ENCODE measurements around the gene OCA2. TPM values are rescaled to one million over a fixed set of nuclear protein-coding genes. Genes with fewer than 3 reads are reported as not detected.

Gene OCA2
- total and polyA plus RNA-seq, 2 of the 4 experiments (the other 2 are of a cell fraction): under 0.01 to 0.03 TPM

DNA sequence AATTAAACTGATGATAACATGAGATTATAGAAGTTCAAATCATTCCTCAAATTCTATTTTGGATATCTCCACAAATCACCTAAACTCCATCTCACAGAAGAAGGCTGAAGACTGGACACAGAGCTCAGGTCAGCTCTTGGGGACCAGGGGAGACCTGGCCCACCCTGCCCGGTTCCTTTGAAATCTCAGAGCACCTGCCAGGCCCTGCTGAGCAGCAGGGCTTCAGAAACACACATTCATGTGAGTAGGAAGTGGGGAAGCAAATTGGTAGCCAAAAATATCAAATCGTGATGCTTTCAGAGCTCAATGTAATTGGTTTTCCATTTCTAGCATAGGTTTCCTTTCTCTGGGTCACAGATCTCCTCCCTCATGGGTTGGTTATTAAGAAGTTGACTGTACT is 76.2 kb downstream of the OCA2 start:
- POLR2A ChIA-PET (ENCODE audit: unreplicated experiment): no interaction called here

More for the DNA sequence above, 76.2 kb downstream of the OCA2 start:
- TF ChIP-seq MAFK (IDR thresholded peaks at IDR 0.05; ENCODE audit: low read depth, low read length) (no peak), NFE2L2 (IDR thresholded peaks at IDR 0.05; ENCODE audit: low read depth, low read length) (no peak), MXI1 (IDR thresholded peaks at IDR 0.05; ENCODE audit: borderline replicate concordance, low read depth, low read length) (no peak), SMC3 (IDR thresholded peaks at IDR 0.05; ENCODE audit: low read depth, low read length) (no peak), MAZ (IDR thresholded peaks at IDR 0.05; ENCODE audit: borderline replicate concordance, low read depth, low read length) (no peak), CEBPB (IDR thresholded peaks at IDR 0.05; ENCODE audit: low read depth, low read length) (no peak), BHLHE40 (IDR thresholded peaks at IDR 0.05; ENCODE audit: low read depth, low read length) (no peak), RFX5 (IDR thresholded peaks at IDR 0.05; ENCODE audit: low read depth, low read length) (no peak)
- TF ChIP-seq, protein P1, sequence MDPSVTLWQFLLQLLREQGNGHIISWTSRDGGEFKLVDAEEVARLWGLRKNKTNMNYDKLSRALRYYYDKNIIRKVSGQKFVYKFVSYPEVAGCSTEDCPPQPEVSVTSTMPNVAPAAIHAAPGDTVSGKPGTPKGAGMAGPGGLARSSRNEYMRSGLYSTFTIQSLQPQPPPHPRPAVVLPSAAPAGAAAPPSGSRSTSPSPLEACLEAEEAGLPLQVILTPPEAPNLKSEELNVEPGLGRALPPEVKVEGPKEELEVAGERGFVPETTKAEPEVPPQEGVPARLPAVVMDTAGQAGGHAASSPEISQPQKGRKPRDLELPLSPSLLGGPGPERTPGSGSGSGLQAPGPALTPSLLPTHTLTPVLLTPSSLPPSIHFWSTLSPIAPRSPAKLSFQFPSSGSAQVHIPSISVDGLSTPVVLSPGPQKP (IDR thresholded peaks at IDR 0.05; ENCODE audit: borderline replicate concordance, low read depth, low read length): no peak
- TF ChIP-seq, protein P2, sequence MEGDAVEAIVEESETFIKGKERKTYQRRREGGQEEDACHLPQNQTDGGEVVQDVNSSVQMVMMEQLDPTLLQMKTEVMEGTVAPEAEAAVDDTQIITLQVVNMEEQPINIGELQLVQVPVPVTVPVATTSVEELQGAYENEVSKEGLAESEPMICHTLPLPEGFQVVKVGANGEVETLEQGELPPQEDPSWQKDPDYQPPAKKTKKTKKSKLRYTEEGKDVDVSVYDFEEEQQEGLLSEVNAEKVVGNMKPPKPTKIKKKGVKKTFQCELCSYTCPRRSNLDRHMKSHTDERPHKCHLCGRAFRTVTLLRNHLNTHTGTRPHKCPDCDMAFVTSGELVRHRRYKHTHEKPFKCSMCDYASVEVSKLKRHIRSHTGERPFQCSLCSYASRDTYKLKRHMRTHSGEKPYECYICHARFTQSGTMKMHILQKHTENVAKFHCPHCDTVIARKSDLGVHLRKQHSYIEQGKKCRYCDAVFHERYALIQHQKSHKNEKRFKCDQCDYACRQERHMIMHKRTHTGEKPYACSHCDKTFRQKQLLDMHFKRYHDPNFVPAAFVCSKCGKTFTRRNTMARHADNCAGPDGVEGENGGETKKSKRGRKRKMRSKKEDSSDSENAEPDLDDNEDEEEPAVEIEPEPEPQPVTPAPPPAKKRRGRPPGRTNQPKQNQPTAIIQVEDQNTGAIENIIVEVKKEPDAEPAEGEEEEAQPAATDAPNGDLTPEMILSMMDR (conservative IDR thresholded peaks at IDR 0.05; ENCODE audit: low read depth, low read length): no peak
- Histone ChIP-seq H3K27ac (ENCODE audit: insufficient read depth, low read length) (no peak overlapping the region), H3K14ac (replicated peaks; ENCODE audit: low read depth, low read length) (no peak overlapping the region), H3K27me3 (ENCODE audit: control insufficient read depth, insufficient read depth, low read length) (no peaks in the 10 kb centered on the region), H2BK5ac (ENCODE audit: low read depth, low read length, poor library complexity, severe bottlenecking) (no peak overlapping the region), H3K9ac (ENCODE audit: low read depth, low read length) (no peak overlapping the region), H2BK120ac (ENCODE audit: low read depth, low read length) (no peak overlapping the region), H4K5ac (ENCODE audit: low read depth, low read length) (no peak overlapping the region), H3K18ac (ENCODE audit: low read depth, low read length) (no peak overlapping the region), H2BK15ac (ENCODE audit: low read depth, low read length) (no peak overlapping the region), H3K9me1 (ENCODE audit: insufficient read depth, low read length) (no peaks in the 10 kb centered on the region), H4K8ac (ENCODE audit: low read depth in 2 of 2, low read length in 2 of 2) (no peak overlapping the region), H3K36me3 (ENCODE audit: control insufficient read depth, insufficient read depth, low read length) (no peaks in the 10 kb centered on the region), H2AK5ac (ENCODE audit: low read depth, low read length) (no peak overlapping the region), H2AK9ac (replicated peaks; ENCODE audit: low read depth, low read length, poor library complexity) (no peak overlapping the region), H3K4ac (ENCODE audit: low read depth, low read length) (no peak overlapping the region), H4K20me1 (ENCODE audit: insufficient read depth, low read length) (no peaks in the 10 kb centered on the region), H2AFZ (replicated peaks; ENCODE audit: low read length, poor library complexity) (no peak overlapping the region), H3K9me3 (ENCODE audit: control insufficient read depth, insufficient read depth, low read length) (peaks cover 13% of the 10 kb centered on the region), H3K4me2 (ENCODE audit: low read depth, low read length) (no peak overlapping the region), H2BK20ac (ENCODE audit: low read depth, low read length) (no peak overlapping the region), H3K4me1 (ENCODE audit: control insufficient read depth, insufficient read depth, low read length) (no peaks in the 10 kb centered on the region), H4K91ac (ENCODE audit: insufficient read depth, low read depth, low read length) (no peak overlapping the region), H3K4me3 (ENCODE audit: insufficient read depth, low read depth, low read length) (no peak overlapping the region), H3K56ac (ENCODE audit: extremely low read depth, insufficient read depth, low read length) (no peak overlapping the region), H3K79me1 (ENCODE audit: low read depth in 1 of 2, low read length in 2 of 2) (no peaks in the 10 kb centered on the region), H3K23ac (ENCODE audit: low read depth, low read length) (no peak overlapping the region)
- no CpG with 5 or more reads among the region's 2 CpGs for WGBS, 2 experiments (ENCODE audit: extremely low coverage in 2 of 2, insufficient read length in 1 of 2)
- in situ Hi-C loops (cut with MboI; ENCODE audit: low sequenced_read_pairs): no loop called here
- DNase-seq (no peak), ATAC-seq (ENCODE audit: low read depth) (no peak)
- CTCF ChIA-PET: no interaction called here
- no TSS peak for BruUV-seq (replicated peaks)
- intact Hi-C loops (cut with micrococcal nuclease): no loop called here
- dilution Hi-C loops (cut with HindIII; ENCODE audit: low sequenced_read_pairs, unreplicated experiment): no loop called here

Measured in IMR-90 (cell line).